CD1c-positive myeloid dendritic cell (primary cell): Measurements from ENCODE around the gene FUT7.
"Not testable (repeated sequence)": the region's sequence is repeated elsewhere in the genome, so short reads cannot be mapped to it uniquely, and the experiment has no call there.

Source experiments
- DNase-seq: peaks from one replicate; pipeline ENCODE4 v3.0.0-alpha.2; 2016; ENCODE audit errors: extremely low spot score

The FUT7 gene

DNA sequence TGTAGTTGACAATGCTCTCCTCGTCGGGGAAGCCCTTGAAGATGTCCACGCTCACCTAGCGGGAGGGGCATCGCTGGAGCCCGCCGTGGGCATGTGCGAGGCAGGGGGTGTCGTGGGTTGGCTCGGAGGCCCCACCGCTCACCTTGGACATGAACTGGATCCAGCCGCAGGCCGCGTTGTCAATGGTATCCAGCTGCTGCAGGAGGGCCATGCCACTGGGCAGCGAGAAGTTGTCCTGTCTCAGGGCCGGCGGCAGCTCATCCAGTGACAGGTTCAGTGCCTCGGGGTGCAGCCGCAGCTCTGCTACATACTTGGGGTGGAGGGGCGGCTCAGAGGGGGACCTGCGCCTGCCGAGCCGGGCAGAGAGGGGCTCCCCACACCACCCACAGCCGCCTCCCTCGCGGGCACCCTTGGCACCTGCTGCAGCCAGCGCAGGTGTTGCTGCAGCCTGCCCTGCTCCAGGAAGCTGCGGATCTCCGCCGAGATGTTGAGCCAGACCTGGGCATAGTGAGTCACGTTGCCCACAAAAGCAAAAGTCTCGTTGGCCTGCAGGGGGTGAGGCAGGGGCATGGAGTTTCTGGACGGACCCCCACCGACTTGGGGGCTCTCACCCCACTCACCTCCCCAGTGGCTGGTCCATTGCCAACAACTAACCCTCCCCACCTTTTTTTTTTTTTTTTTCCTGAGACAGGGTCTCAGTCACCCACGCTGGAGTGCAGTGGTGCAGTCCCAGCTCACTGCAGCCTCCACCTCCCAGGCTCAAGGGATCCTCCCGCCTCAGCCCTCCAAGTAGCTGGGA, 12.9 kb downstream of the FUT7 start:
- DNase-seq = no peak

DNA sequence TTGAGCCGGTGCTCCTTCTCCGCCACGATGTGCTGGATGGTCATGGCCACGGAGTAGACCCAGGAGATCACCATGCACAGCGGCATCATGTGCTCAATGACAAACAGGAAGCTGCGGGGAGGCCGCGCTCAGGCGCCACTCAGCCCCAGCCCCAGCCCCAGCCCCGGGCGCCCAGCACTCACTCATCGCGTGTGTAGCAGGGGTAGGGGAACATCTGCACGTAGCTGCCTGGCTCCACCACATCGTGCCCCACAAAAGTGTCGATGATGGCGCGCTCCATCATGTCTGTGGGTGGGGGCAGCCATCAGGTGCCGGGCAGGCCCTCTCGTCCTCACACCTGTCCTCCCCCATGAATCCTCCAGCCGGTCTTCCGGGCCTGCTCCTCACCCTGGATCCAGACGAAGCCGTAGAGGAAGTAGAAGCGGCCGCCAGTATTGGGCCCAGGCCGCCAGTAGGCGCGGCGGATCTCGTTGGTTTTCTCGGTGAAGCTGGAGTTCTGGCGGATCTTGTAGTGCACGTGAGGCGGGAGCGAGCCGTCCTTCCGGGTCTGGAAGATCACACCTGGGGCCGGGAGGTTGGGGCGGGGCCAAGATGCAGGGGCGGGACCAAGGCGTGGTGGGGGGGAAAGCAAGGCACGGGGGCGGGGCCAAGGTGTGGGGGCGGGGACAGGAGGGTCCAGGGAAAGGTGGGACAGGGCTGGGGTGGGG, 13.9 kb downstream of the FUT7 start:
- no peak for DNase-seq

DNA sequence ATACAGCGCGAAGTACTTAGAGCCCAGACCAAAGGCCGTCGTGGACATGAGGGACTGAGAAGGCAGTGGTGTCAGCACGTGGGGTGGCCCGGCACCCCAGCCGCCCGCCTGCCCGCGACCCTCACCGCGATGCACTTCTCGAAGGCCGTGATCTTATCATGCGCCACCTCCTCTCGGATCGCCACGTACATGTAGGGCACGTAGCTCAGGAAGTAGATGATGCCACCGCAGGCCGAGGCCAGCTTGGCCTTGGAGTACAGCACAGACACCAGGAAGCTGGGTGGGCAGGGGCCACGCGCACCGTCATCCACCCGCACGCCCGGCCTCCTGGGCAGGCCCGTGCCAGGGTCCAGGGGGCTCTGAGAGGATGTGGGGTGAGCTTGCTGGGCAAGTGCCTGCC, 14.8 kb downstream of the FUT7 start:
- DNase-seq = no peak

DNA sequence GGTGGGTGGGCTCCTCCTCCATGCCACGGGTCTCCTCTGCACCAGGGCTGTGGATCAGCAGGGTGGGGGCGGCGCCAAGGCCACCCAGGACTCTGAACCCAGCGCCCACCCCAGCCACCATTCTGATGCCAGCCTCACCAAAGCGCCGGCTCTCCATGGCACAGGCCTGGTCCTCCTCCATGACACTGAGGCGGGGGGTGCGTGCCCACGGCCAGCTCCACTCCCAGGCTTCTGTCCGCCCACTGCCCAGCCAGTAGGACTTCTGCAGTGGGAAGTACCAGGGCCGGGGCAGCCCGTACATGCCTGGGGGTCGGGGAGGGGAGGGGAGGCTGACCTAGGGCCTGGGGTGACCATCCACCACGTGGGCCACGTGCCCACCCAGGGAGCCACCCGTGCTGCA, 15.5 kb downstream of the FUT7 start:
- DNase-seq = no peak

DNA sequence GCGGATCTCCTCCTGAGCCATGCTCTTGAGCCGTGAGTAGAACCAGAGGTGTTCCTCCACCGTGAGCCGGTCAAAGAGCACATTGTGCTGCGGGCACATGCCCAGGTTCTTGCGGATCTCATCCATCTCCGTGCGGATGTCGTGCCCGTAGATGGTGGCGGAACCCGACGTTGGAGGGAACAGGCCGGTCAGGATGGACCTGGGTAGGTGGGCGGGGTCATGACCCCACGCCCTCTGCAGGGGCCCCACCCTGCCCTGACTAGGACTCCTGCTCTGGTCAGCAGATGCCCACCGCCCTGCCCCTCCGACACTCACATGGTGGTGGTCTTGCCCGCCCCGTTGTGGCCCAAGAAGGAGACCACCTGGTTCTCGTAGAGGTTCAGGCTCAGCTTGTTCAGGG, 15.9 kb downstream of the FUT7 start:
- no peak for DNase-seq

DNA sequence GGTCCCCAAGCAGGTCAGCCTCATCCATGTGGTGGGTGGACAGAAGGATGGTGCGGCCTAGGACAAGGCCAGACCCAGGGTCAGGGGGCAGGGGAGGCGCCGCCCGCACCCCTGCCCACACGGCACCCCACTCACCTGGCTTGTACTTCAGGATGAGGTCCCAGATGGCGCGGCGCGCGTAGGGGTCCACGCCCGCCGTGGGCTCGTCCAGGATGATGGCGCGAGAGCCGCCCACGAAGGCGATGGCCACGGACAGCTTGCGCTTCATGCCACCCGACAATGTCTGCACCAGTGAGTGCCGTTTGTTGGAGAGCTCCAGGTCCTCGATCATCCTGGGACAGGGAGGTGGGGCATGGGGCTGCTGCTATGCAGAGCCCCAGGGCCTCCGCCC, 16.4 kb downstream of the FUT7 start:
- DNase-seq = no peak

DNA sequence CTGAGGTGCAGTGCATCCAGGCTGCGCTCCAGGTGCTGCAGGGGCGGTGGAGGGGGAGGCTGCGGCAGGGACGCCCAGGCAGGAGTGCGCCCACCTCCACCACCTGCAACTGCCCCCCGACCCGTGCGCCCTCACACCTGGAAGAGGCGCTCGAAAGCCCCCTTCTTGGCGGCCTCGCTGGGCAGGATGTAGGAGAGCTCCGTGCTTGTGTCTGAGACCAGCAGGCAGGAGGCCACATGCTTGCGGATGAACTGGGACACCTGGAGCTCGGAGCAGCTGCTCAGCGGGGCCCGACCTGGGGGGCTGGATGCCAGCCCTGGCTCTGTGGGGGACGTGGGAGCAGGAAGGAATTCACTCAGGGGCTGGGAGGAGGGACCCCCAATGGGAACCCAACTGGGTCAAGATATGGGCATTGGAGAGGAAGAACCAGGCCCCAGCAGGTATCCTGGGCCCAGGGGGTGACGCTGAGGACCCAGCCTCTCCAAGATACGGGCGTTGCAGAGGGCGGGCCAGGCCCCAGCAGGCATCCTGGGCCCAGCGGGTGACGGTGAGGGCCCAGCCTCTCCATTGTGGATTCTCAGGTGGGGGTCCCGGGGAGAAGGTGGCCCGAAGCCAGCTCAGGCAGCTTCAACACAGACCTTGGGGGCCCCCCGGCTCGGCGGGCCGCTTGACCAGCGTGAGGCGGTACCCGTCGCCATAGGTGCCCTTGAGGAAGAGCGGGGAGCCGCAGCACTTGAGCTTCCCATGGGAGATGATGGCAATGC, 16.9 kb downstream of the FUT7 start:
- no peak for DNase-seq

DNA sequence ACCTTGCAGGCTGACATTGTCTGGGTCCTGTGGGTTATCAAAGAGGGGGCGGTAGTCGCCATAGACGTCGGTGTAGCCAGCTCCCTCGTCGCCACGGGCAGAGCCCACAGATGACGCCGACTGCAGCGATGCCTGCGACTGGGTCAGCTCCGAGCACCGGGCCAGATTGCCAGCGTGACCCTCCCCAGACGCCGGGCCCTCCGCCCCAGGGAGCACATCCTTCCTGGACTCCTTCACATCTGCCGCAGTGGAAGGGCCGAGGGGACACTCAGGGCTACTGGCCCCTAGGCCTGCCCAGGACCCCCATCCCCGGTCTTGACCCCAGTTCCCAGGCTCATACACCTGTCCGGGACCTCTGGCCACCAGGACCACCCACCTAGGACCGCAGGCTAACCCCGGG, 17.7 kb downstream of the FUT7 start:
- no peak for DNase-seq

DNA sequence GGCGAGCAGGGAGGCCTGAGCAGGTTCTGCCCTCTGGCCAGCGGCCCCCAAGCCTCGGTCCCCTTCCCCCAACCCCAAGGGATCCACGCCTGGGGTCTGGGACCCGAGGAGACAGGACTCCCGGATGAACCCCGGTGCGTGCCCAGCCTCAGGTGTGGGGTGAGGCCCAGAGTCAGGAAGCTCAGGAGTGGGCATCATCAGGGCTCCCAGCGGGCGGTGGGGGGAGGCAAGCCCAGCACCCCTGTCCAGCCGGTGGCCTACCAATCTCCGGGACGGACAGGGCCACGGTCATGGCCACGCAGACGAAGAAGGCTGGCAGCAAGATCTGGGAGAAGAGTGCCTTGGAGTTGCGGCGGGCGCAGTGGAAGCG, 18.3 kb downstream of the FUT7 start:
- no peak for DNase-seq

DNA sequence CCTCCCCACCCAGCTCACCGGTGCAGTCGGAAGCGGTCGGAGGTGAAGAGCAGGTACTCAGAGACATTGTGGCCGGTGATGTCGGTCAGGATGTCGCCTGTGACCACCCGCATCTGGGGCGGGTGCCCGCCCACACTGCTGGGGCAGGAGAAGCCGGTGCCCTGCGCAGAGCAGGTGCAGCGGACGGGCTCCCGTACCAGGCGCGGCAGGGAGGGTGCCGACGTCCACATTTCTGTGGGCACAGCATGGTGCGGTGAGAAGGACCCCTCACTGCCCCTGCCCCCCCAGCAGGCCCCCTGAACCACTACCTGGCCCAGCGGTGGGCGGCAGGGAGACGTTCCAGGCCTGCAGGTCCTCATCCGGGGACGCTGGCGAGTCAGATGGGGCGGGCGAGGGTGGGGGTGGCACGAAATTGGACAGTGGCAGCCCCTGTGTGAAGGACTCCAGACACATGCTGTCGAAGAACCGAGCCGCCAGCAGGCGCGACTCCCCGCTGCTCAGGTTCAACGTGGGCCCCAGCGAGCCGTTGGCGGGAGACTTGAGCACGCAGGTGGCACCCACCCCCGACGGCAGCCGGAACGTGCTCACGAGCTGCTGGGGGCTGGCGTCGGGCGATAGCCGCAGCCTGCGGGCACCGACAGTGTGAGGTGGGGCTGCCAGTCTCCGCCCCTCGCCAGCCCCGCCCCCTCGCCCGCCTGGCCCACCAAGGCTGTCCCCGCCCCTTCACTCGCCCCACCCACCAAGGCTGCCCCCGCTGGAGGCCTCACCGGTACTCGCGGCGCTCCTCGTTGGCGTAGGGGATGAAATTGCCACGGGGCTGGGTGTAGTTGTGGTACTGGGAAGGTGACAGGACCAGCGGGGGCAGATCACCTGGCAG, 19.0 kb downstream of the FUT7 start:
- DNase-seq = no peak

DNA sequence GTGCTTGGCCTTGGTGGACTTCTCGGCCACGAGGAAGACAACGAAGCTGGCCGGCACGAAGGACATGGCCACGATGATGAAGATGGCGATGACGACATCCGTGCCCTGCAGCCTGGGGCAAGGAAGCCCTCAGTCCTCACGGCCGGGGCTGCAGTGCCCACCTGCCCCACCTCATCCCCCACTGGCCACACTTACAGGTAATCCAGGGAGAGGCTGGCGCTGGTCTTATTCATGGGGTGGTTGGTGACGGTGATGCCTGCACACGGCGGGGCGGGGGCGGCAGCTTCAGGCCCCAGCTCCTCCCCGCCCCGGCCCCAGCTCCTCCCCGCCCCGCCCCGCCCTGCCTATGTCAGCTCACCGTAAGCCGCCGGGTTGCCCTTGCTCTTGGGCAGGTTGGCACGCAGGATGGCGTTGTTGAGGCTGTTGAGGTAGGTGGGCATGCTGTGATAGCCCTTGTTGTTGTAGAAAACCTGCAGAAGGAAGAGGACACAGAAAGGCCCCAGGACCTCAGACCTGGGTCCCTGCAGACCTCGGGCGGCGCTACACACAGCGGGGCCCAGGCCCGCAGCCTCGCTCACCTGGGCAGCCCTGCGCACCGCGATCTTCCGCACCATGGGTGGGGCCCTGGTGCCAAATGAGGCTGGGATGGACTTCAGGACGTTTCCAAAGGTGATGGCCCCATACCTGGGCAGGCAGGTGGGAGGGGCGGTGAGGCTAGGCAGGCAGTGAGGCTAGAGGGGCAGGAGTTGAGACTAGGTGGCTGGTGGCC, 19.8 kb downstream of the FUT7 start:
- DNase-seq = no peak

DNA sequence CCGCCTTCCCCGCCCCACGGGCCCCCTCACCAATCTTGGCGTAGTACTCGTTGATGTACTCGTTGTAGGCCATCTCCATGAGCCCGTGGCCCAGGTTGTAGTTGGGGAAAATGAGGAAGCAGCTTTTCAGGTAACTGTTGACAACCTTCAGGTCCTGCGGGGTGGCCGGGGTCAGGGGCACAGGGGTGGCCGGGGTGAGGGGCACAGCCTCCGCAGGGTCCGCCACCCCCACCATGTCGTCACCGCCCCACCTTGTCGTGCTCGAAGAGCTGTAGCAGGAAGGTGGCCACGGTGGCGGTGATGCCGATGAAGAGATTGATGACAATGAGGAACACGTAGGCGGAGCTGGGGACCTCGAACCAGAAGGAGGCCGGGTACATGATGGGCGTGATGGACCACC, 20.7 kb downstream of the FUT7 start:
- DNase-seq = no peak

DNA sequence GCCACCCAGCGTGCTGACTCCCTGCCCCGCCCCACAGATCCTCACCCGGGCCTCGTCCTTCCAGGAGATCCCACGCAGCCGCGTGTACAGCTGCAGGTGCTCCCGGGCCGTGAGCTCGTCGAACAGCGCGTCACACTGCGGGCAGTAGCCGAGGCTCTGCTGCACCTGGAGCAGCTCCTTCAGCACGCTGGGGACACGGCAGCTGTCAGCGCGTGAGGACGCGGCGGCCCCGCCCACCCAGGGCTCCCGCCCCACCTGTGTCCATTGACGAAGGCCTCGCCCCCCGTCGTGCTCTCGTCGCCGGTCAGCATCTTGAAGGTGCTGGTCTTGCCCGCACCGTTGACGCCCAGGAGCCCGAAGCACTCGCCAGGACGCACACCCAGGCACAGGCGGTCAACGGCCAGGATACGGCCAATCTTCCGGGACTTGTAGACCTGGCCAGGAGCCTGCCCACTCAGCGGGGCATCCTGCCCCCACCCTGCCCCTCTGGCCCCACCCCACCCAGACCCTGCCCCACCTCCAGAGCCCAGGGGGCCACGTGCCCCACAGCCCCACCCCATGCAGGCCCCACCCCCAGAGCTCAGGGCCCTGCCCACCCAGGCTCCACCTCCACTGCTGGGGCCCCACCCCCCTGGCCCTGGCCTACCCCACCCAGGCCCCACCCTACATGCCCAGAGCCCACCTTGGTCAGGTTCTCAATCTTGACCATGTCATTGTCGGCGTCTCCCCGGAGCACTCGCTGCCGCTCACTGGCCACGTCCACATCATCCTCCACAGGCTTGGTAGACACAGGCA, 21.8 kb downstream of the FUT7 start:
- DNase-seq = no peak

DNA sequence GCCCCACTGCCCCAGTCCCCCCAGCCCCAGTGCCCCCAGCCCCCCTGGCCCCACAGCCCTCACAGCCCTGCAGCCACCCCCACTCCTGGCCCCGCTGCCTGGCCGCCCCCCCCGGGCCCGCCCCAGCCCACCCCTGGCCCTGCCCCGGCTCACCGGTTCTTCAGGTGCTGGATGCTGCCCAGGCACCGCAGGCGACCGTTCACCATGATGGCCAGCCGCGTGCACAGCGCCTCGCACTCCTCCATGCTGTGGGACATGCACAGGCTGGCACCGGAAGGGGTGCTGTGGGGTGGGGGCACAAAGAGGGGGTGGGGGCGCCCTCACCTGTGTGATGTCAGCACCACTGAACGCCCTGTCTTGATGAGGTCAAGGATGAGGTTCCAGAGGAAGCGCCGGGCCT, 22.7 kb downstream of the FUT7 start:
- no peak for DNase-seq

DNA sequence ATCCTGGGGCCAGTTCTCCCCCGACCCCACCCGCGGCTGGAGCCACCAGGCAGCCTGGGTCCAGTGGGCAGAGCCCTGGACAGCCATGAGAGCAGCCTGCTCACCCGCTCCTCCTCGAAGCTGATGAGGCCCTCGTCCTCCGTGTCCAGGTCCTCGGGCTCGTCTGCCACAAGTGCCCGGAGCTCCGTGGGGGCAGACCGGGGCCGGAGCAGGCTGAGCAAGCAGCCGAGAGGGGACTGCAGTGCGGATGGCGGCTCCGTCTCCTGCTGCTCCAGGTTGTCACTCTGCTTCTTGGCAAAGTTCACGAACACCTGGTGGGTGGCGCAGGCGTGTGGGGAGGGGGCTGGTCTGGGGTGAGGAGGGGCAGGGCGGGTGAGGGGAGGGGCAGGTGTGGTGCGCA, 23.6 kb downstream of the FUT7 start:
- DNase-seq = no peak

DNA sequence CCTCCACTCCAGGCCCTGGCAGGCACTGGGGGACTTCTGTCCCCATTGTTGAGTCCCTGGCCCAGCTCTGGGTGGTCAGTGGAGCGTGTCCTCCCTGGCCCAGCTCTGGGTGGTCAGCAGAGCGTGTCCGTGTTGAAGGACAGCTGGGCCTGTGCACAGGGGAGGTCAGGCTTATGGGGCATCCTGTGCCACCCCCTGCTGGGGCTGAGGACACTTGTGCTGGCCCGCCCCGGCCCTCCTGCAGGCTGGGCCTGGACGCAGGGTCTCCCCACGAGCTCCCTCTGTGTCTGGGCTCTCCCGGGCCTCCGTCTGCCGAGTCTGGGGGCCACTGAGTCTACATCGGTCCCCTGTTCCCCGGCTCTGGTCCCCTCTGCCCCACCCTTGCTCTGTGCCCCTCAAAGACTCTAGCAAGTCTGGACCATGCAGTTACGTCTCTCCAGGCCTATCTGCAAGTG, 24.0 kb downstream of the FUT7 start:
- DNase-seq = no peak

DNA sequence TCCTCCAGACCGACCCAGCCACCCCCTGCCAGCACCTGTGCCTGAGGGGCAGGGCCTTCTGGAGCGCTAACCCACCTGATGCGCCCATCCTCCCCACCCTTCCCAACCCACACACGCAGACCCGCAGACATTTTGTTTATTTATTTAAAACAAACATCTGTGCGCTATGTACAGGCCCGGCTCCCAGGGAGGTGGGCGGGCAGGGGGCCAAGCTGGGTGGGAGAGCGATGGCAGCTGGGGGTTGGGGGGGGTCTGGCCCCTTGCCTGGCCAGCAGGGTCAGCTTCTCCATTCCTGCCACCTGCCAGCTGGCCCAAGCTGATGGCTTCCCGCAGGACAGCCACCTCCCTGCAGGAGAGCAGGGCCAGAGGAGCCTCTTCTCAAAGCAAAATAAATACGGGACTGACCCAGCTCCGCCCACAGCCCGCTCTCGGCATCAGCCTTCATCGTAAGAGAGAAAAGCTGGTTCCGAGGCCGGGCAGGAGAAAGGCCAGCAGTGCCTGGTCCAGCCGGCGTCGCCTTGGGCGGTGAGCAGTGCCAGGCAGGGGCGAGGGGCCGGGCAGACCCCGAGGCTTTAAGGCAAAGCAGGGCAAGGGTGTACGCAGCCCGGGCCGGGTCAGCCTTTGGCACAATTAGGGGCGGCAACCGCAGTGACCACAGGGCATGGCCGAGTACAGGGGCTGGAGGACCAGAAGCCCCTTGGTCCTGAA, 24.6 kb downstream of the FUT7 start:
- no peak for DNase-seq

DNA sequence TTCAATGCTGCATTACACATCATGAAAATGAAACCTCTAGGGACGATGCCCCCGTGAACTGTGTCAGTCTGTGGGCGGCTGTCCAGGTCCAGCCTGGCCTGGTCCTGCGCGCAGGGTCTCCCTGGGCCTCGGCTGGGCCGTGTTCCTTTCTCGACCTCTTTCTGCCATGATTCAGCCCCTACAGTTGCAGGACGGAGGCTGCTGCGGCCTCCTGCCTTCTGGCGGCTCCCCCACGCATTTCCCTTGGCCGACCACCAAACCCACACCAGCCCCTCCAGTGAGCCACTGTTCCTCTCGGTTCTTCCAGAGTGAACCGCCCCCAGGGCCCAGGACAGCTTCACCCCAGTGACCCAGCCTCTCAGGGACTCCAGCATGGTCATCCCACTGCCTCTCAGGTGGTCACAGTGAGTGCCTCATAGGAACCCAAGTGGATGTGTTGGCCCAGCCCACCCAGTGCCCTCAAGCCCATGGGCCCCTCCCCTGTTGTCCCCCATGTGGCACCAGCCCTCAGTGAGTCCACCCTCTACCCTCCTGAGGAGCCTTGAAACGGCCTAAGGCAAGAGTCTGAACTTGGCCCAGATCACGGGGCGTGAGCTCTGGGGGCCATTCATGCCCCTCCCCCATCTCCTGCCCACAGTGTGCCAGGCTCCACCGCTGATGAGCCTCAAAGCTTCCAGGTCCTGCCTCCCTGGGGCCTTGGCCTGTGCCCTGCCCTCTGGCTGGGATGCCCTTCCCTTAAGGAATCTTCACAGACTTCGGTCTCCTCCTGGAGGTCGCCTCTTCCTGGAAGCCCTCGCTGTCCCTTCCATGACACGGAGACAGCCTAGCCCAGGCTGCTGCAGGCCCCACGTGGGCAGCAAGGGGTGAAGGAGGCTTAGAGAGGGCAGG, 25.5 kb downstream of the FUT7 start:
- DNase-seq = no peak

DNA sequence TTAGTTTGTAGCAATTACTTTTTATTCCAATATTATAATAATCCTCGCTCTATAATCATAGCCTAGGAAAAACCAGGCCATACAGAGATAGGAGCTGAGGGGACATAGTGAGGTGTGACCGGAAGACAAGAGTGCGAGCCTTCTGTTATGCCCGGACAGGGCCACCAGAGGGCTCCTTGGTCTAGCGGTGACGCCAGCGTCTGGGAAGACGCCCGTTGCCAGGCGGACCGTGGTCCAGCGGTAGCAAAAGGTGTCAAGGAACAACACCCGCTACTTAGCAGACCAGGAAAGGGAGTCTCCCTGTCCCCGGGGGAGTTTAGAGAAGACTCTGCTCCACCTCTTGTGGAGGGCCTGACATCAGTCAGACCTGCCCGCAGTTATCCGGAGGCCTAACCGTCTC, 27.6 kb downstream of the FUT7 start:
- not testable (repeated sequence) for DNase-seq
